Activated CD8-positive, alpha-beta memory T cell treated with anti-CD3 and anti-CD28 coated beads for 1 hour (primary cell): ENCODE measurements around the gene WNT9A.
"Not testable (repeated sequence)": the region's sequence is repeated elsewhere in the genome, so short reads cannot be mapped to it uniquely, and the experiment has no call there.

Experiments used
- DNase-seq, 2 donors: peaks; one replicate each; pipeline ENCODE4 v3.0.0-alpha.2; 2020; ENCODE audit warnings: low read depth in 1 of 2; ENCODE audit errors: extremely low read depth in 1 of 2

WNT9A gene

DNA sequence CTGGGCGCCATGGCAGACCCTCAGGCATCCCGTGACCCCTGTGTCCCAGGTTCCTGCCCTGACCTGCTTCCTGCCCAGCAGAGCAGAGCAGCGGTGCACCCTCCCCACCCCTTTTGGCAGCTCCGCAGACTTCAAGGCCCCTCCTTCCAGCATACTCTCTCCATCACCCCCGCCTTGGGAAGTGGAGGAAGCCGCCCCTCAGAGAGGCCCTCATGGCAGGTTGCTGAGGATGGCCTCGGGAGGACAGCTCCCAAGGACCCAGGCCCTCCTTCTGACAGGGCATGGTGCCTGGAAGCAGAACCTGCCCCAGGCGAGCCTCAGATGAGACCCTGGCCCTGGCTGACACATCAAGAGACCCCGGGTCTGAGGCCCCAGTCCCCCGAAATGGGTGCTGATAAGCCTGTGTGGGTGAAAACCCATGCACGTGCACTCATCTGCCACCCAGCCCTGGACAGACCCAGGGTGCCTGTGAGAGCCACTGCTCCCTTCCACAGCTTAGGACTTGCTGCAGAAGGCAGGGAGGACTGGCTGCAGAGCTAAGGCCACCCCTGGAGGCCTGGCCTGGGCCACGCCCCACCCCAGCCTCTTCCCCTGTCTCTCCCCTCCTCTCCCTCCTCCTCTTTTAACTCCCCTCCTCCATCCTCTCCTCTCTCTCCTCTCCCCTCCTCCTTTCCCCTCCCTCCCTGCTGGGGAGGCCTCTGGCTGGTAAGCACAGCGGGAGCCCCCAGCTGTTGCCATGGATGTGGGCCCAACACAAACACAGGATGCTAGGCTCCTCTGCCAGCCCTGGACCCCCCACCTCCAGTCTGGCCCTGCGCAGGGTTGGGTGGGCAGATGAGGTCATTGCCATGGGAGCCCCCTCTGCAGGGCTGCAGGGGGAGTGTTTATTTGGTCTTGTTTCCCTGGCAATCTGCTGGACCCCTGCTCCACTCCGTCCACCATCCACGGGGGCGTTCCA lies 33.7 kb downstream of the WNT9A start:
- DNase-seq, result no peak

GRCh38 chr1:227913396-227913763 lies 34.4 kb downstream of the WNT9A start:
- no peak for DNase-seq

- no peak for DNase-seq
Observed at GRCh38 chr1:227912866-227913265, 34.9 kb downstream of the WNT9A start.

- no peak for DNase-seq
Observed at GRCh38 chr1:227911376-227911775, 36.4 kb downstream of the WNT9A start.

DNA sequence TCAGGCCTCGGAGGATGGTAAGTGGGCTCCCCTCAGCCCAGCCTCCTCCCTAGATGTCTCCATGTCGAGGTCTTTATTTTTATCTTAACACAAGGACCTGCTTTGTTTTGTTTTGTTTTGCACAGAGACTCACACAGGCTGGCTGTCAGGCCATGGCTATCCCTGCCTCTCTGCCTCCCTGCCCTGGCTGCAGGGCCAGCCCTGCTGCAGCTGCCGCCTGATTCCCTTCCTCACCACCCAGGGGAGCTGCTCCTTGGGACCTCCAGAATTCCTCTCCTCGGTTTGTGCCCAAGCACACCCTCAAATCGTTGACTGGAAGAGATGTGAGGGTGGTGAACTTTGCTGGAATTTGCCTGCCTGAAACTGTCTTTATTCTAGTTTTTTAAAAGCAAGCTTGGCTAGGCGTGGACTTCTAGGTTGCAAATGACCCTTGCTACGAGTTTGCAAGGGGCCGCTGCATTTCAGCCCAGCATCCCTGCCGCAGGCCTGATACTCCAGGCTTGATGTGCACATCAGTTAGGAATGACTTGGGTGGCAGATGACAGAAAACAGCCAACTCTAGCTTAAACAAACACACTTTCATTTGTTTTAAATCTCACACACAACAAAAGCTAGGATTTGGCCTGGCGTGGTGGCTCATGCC lies 37.1 kb downstream of the WNT9A start:
- DNase-seq, result no peak

- DNase-seq, result not testable (repeated sequence)
Observed at GRCh38 chr1:227909923-227910328, 37.8 kb downstream of the WNT9A start.

DNA sequence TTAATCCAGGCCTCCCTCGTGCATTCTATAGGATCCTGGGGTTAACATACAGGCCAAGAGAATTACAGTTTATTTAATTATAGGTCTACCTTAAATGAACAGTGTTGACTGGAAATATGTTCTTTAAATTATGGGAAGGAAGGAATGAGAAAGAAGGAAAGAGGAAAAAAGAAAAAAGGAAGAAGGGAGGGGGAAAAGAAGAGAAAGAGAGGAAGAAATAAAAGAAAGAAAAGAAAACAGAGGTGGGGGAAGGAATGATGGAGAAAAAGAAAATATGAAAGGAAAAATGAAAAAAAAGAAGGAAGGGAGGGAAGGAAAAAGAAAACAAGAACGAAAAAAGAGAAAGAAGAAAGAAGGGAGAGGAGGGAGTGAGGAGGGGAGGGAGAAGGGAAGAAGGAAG lies 38.5 kb downstream of the WNT9A start:
- DNase-seq, result no peak

DNA sequence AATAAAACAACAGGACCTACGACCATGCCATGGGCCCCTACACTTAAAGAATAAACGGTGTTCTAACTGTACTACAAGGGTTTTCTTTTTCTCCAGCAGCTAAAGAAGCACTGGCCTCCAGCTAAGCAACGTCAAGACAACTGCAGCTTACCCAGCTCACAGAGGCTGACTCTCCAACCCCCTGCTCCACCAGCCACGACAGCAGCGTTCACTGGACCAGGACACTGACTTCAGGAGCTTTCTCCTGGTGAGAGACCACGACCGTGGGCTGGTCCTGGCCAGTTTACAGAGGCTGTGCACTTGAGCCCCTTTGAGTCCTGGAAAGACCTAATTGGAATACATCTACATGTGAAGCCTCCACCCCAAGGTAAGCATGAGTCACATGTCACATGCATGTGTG lies 39.4 kb downstream of the WNT9A start:
- DNase-seq, result no peak

DNA sequence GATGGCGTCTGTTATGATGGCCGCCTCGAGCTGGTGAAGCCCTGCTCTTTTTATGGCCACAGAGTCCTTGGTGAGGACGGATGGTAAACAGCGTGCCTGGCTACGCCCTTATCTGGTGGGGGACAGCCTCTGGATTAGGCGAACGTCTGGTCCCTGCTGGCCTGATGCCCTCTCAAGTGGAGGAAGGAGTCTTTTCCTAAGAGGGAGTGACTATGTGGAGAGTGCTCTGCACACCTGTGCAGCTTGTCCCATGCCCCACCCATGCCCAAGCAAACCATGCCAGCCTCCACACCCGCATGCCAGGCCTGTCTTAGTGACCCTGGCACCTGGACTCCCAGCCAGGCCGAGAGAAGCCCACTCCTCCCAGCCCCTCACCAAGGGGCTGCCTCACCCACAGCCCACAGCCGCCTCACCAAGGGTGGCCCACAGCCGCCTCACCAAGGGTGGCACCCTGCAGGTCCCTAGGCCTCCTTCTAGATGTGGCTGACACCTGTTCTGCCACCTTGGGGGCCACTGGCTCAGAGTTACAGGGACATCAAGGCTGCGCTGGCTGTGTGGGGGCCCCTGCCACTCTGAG lies 40.2 kb downstream of the WNT9A start:
- no peak for DNase-seq

DNA sequence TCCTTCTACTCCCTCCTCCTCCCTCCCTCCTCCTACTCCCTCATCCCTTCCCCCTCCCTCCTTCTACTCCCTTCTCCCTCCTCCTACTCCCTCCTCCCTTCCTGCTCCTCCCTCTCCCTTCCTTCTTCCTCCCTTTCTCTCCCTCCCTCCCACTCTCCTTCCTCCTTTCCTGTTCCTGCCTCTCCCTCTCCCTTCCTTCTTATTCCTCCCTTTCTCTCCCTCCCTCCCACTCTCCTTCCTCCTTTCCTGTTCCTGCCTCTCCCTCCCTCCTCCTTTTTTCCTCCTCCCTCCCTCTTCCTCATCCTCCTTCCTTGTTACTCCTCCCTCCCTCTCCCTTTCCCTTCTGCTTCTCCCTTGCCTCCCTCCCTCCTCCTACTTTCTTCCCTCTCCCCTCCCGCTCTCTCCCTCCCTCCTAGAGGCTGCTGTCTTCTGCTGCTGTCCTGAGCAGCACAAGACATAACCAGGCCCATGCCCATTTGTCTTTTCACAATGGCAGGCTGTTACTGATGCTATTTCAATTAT lies 41.1 kb downstream of the WNT9A start:
- no peak for DNase-seq

GRCh38 chr1:227905573-227906487 lies 41.9 kb downstream of the WNT9A start:
- no peak for DNase-seq

GRCh38 chr1:227904541-227905335 lies 43.0 kb downstream of the WNT9A start:
- DNase-seq, result no peak

DNA sequence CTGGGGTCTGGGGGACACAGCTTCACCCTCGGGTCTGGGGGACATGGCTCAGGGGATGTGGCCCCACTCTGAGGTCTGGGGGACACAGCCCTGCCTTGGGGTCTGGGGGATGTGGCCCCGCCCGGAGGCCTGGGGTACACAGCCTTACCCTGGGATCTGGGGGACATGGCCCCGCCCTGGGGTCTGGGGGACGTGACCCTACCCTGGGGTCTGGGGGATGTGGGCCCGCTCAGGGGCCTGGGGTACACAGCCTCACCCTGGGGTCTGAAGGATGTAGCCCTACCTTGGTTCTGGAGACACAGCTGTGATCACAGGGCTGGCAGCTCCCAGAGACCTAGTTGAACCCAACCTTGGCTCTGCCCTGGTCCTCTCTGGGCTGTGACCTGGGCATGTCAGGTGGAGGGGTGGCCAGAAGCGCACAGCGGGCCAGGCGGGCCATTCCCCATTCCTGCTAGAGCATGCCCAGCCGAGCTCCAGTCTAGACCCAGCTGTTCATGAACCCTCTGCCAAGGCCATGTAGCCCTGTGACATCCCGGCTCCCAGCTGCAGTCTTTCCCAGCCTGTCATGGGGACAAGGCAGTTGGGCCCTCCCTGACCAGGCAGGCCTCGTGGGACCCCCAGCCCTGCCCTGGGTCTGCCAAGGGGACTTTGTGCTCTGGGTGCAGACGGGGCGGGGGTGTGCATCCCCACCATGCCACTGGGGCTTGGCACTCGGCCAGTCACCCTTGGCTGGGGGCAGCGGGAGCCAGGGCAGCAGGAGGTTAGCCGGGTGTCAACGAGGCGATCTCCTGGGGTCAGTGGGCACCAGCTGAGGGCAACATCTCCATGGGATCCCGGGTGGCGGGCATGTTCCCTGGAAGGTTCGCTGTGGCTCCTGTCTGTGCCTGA lies 43.9 kb downstream of the WNT9A start:
- no peak for DNase-seq

DNA sequence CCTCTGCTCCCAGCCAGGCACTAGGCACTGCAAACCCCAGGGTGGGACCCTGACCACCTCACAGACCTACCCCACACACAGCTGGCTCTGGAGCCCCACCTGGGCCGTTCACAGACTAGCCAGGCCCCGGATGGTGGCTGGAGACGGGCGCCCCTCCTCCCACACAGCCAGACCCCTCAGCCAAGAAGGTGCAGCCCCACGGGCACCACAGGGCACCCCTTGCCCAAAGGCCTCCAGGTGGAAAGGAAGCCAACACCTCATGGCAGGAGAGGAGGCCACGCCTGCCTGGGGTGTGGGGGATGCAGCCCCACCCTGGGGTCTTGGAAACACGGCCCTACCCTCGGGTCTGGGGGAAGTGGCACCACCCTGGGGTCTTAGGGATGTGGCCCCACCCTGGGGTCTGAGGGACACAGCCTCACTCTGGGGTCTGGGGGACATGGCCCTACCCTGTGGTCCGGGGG lies 44.6 kb downstream of the WNT9A start:
- no peak for DNase-seq

DNA sequence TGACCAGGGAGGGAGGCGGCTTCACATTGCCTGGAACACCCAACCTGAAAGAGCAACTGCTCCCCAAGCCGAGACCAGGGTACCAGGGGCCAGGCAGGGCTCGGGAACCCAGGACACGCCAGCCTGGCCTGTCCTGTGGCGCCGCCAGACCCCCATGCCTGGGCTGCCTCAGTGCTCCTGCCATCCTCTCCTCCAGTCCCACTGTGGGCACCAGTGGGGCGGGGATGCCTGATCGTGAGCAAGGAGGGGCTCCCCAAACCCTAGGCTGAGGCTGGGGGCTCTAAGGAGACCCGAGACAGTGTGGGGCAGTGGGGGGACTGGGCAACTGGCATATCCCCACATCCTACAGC lies 45.1 kb downstream of the WNT9A start:
- DNase-seq, result no peak

DNA sequence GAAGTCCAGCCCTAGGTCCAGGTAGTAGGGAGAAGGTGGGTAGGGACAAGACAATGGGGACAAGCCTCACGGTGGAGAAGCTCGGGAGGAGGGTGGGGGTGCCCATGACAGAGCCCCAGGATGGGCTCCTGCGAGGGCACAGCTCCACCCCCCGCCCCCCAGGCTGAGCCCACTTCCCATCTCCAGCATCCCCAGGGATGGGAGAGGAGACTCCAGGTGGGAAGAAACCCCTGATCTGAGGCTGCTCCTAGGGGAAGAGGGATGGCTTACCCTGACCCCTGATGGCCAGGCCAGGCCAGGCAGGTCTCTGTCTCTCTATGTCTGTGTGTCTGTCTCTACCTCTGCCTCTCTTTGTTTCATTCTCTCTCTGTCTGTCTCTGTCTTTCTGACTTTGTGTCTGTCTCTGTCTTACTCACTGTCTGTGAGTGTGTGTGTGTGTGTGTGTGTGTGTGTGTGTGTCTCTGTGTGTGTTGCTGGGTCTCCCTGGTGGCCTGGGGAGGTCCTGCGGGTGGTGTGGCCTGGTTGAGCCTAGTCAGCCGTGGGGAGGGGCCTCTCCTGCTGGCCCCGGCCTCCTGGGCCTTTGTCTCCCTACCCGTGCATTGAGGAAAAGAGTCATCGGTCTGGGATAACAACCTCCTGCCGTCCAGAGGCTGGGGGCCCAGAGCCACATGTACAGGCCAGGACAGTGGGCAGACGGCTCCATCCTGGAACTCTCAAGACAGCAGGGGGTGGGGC lies 45.7 kb downstream of the WNT9A start:
- no peak for DNase-seq

DNA sequence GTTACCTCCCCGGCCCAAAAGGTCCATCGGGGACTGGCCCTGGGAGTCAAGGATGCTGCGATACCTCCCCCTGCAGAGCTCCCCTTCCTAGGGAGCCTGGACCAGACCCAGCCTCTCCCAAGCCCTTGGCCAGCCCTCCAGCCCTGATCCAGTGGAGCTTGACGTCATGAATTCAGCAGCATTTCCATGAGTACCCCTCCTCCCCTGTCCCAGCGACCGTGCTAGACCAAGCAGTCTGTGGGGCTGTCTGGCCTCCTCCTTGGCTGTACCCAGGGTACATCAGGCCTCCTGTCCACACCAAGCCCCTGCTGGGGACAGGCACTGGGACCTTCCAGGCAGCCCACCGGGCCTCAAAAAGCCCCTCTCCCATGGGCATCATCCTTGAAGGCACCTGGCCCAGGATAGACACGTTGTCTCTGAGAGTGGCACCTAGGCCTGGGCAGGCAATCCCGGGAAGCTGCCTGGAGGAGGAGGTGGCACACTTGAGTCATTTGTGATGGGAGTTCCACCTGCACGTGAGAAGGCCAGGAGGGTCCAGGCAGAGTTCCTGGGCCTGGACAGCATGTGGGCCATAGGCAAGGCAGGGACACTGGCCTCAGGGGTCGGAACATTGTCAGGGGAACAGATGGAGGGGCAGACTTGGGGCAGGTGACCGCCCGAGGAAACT lies 46.4 kb downstream of the WNT9A start:
- no peak for DNase-seq
